Hepatocyte (in vitro differentiated cells): ENCODE measurements around the gene SH3TC1.
A peak's percentile ranks its signal among the peaks of the same experiment; 100 is the strongest.

Experiments
- EZH2 ChIP-seq: fragments of 200-600 bp; sonication (generic); IDR thresholded peaks from 2 replicates; pipeline ENCODE4 v1.6.1; 2016; ENCODE audit warnings: antibody characterized with exemption, mild to moderate bottlenecking, borderline replicate concordance
- EZH2phosphoT487 ChIP-seq: fragments of 200-600 bp; sonication (generic); IDR thresholded peaks from one replicate; pipeline ENCODE4 v1.6.1; 2018; ENCODE audit warnings: antibody characterized with exemption, mild to moderate bottlenecking, low read depth, moderate library complexity; ENCODE audit not compliant: unreplicated experiment, severe bottlenecking
- TF ChIP-seq, protein P1 (sequence below): fragments of 200-600 bp; sonication (generic); IDR thresholded peaks from 2 replicates; pipeline ENCODE4 v1.5.1; 2016; ENCODE audit warnings: antibody characterized with exemption, mild to moderate bottlenecking; ENCODE audit not compliant: poor library complexity

DNA sequence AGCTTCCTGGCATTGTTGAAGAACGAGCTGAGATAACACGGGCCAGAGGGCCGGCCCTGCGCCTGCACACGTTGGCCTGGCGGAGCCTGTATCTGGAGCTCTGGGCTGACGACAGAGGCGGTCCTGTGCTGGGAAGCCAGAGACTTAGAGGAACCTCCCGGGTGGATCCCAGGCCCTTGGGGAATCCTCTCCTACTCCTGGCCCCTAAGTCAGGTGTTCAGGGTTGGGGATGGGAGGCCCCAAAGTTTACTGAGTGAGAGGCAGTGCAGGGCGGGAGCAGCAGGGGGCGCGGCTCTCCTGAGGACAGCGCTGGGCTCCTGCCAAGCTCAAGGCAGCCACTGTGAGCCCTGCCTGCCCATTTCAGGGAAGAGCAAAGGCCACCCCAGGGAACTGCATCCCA lies 68.0 kb downstream of the SH3TC1 start:
- TF ChIP-seq, protein P1, sequence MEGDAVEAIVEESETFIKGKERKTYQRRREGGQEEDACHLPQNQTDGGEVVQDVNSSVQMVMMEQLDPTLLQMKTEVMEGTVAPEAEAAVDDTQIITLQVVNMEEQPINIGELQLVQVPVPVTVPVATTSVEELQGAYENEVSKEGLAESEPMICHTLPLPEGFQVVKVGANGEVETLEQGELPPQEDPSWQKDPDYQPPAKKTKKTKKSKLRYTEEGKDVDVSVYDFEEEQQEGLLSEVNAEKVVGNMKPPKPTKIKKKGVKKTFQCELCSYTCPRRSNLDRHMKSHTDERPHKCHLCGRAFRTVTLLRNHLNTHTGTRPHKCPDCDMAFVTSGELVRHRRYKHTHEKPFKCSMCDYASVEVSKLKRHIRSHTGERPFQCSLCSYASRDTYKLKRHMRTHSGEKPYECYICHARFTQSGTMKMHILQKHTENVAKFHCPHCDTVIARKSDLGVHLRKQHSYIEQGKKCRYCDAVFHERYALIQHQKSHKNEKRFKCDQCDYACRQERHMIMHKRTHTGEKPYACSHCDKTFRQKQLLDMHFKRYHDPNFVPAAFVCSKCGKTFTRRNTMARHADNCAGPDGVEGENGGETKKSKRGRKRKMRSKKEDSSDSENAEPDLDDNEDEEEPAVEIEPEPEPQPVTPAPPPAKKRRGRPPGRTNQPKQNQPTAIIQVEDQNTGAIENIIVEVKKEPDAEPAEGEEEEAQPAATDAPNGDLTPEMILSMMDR = peak; percentile 63
- TF ChIP-seq EZH2 = no peak
- no peak for TF ChIP-seq EZH2phosphoT487
